HepG2 (cell line): ENCODE data around the gene MLX. TPM values are rescaled to one million over a fixed set of nuclear protein-coding genes. Genes with fewer than 3 reads are reported as not detected.

Source experiments
- ARHGAP35 ChIP-seq: sonication (generic); formaldehyde crosslinking; IDR thresholded peaks from 2 replicates; pipeline ENCODE4 v1.9.0; 2022; ENCODE audit warnings: mild to moderate bottlenecking, inconsistent platforms, moderate library complexity, missing genetic modification reagents, borderline replicate concordance
- ERF ChIP-seq: IDR thresholded peaks from 2 replicates; pipeline ENCODE4 v1.6.1; 2018; ENCODE audit warnings: missing biosample characterization, missing genetic modification reagents
- ETV6 ChIP-seq: sonication (generic); formaldehyde crosslinking; conservative IDR thresholded peaks from 2 replicates; pipeline ENCODE4 v1.4.0; 2020; ENCODE audit warnings: missing genetic modification reagents
- FOSL2 ChIP-seq: sonication (generic); formaldehyde crosslinking; IDR thresholded peaks from 2 replicates; pipeline ENCODE4 v1.4.0; 2020; ENCODE audit warnings: missing genetic modification reagents
- HCFC1 ChIP-seq: fragments of 150-350 bp; IDR thresholded peaks from 2 replicates; pipeline ENCODE4 v1.6.1; 2014; ENCODE audit warnings: low read depth, low read length
- KDM2A ChIP-seq: sonication (generic); formaldehyde crosslinking; IDR thresholded peaks from 2 replicates; pipeline ENCODE4 v1.4.0; 2020; ENCODE audit warnings: low read depth, missing genetic modification reagents, borderline replicate concordance
- KLF13 ChIP-seq: sonication (generic); formaldehyde crosslinking; IDR thresholded peaks from 2 replicates; pipeline ENCODE4 v1.4.0; 2020; ENCODE audit warnings: mild to moderate bottlenecking, missing genetic modification reagents
- NFYC ChIP-seq: IDR thresholded peaks from 2 replicates; pipeline ENCODE4 v1.6.1; 2016; ENCODE audit warnings: missing genetic modification reagents, missing compliant biosample characterization
- SIX1 ChIP-seq: sonication (generic); formaldehyde crosslinking; IDR thresholded peaks from 2 replicates; pipeline ENCODE4 v1.4.0; 2020; ENCODE audit warnings: missing genetic modification reagents, borderline replicate concordance
- TBL1XR1 ChIP-seq: fragments of 150-350 bp; IDR thresholded peaks from 2 replicates; pipeline ENCODE4 v1.6.1; 2014; ENCODE audit warnings: borderline replicate concordance, low read length; ENCODE audit not compliant: partially characterized antibody
- TCF12 ChIP-seq, 2 experiments: fragments of 450-650 bp in 1 of 2; sonication (generic) in 1 of 2; formaldehyde crosslinking in 1 of 2; IDR thresholded peaks; 2 replicates each; pipeline versions ENCODE4 v1.6.1 to v1.8.0; 2017 to 2022; ENCODE audit warnings: antibody characterized with exemption in 1 of 2, mild to moderate bottlenecking in 1 of 2, missing genetic modification reagents in 1 of 2, moderate library complexity in 1 of 2
- TCF7L2 ChIP-seq: IDR thresholded peaks from 2 replicates; pipeline ENCODE4 v1.6.1; 2011; ENCODE audit warnings: mild to moderate bottlenecking, low read depth, low read length, moderate library complexity
- TOE1 ChIP-seq: sonication (generic); formaldehyde crosslinking; IDR thresholded peaks from 2 replicates; pipeline ENCODE4 v1.4.0; 2020; ENCODE audit warnings: mild to moderate bottlenecking, missing genetic modification reagents
- TOPORS ChIP-seq: sonication (generic); formaldehyde crosslinking; IDR thresholded peaks from 2 replicates; pipeline ENCODE4 v1.8.0; 2023; ENCODE audit warnings: mild to moderate bottlenecking, missing genetic modification reagents
- ZNF263 ChIP-seq: sonication (generic); formaldehyde crosslinking; IDR thresholded peaks from 2 replicates; pipeline ENCODE4 v1.4.0; 2020; ENCODE audit warnings: missing genetic modification reagents
- ZNF546 ChIP-seq: sonication (generic); formaldehyde crosslinking; conservative IDR thresholded peaks from 2 replicates; pipeline ENCODE4 v1.8.1; 2023; ENCODE audit warnings: mild to moderate bottlenecking, missing genetic modification reagents
- ZNF619 ChIP-seq: sonication (generic); formaldehyde crosslinking; IDR thresholded peaks from 2 replicates; pipeline ENCODE4 v1.4.0; 2020; ENCODE audit warnings: mild to moderate bottlenecking, missing genetic modification reagents
- ZNF737 ChIP-seq: sonication (generic); formaldehyde crosslinking; IDR thresholded peaks from 2 replicates; pipeline ENCODE4 v1.5.0; 2020; ENCODE audit warnings: missing genetic modification reagents, mild to moderate bottlenecking, borderline replicate concordance
- ZNF75D ChIP-seq: sonication (generic); formaldehyde crosslinking; IDR thresholded peaks from 2 replicates; pipeline ENCODE4 v1.8.1; 2023; ENCODE audit warnings: missing genetic modification reagents, mild to moderate bottlenecking, borderline replicate concordance
- polyA plus RNA-seq, 8 experiments: library from polyadenylated mRNA; depleted of rRNA in 3 of 8; stranded (reverse) in 7 of 8; unstranded in 1 of 8; fragments of >200 nt; fragmentation: Illumina TruSeq in 4 of 8; extraction: Trizol in 4 of 8; gene quantifications; 2 replicates each; pipeline versions ENCODE4 v1.2.1 to v1.2.3, GENCODE V29; 2011 to 2016; ENCODE audit warnings: low read depth in 4 of 8, missing spikeins in 1 of 8, mixed read lengths in 1 of 8; ENCODE audit not compliant: insufficient read depth in 1 of 8
- total RNA-seq, 5 experiments: library from RNA; depleted of rRNA; stranded (reverse); fragments of >200 nt; fragmentation: Illumina TruSeq; extraction: Trizol; gene quantifications; 2 replicates each; pipeline ENCODE4 v1.2.3, GENCODE V29; 2016; ENCODE audit warnings: low read depth in 1 of 5
- TF ChIP-seq, protein P1 (sequence below): sonication (generic); formaldehyde crosslinking; IDR thresholded peaks from 2 replicates; pipeline ENCODE4 v1.4.0; 2020; ENCODE audit warnings: missing genetic modification reagents
- TF ChIP-seq, protein P2 (sequence below): IDR thresholded peaks from 2 replicates; pipeline ENCODE4 v1.6.1; 2012; ENCODE audit warnings: inconsistent platforms
- TF ChIP-seq, protein P3 (sequence below): sonication (generic); formaldehyde crosslinking; IDR thresholded peaks from 2 replicates; pipeline ENCODE4 v1.4.0; 2020; ENCODE audit warnings: mild to moderate bottlenecking, missing genetic modification reagents, borderline replicate concordance
- TF ChIP-seq, protein P4 (sequence below): sonication (generic); formaldehyde crosslinking; IDR thresholded peaks from 2 replicates; pipeline ENCODE4 v1.5.0; 2020; ENCODE audit warnings: missing genetic modification reagents, mild to moderate bottlenecking, borderline replicate concordance

MLX gene
- total and polyA plus RNA-seq, 2 of the 13 experiments (the other 11 are each of a cell fraction or from before 2014, with no cell fraction given): 38.9 to 74.4 TPM

DNA sequence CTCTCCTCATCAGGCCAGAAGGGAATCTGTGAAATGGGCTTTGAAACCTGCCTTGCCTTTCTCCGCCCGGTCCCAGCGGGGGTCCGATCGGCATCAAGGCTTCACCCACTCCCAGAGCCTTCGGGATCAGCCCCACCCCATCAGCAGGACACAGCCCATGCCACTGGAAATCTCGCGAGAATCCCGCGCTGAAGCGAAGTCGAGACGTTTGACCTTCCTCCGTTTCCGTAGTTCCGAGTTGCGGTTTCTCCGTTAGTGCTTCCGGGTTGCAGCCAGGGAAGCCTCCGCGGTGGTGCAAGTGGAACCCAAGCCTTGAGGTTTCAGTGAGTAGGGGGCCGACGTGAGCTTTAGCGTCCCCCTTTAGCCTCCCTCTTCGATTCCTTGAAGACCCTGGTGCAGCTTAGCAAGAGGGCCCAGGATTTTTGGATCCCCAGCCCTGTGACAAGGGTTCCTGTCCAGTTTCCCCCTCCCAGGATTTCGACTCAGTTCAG is 5.0 kb upstream of the MLX start, which contains the start of gene COASY (continued):
- peak; percentile 97 for TF ChIP-seq KDM2A (CRISPR knock-in tag)
- 0 out of 2 replicates have a peak, but pooled peaks have one; percentile 1 for TF ChIP-seq ZNF737 (CRISPR knock-in tag)
- no peak for TF ChIP-seq TCF7L2
- no peak for TF ChIP-seq KLF13 (CRISPR knock-in tag)
- TF ChIP-seq TOPORS (CRISPR knock-in tag): peak; percentile 68; the same call in 1 of the 2 replicates
- TF ChIP-seq HCFC1: peak; percentile 74
- peak; percentile 49 for TF ChIP-seq ETV6
- 0 out of 2 replicates have a peak, but pooled peaks have one; percentile 24 for TF ChIP-seq ZNF546 (CRISPR knock-in tag)
- TF ChIP-seq ZNF75D (CRISPR knock-in tag): no peak
- 0 out of 2 replicates have a peak, but pooled peaks have one; percentile 19 for TF ChIP-seq ARHGAP35 (CRISPR knock-in tag)
- no peak for TF ChIP-seq TCF12 (IDR thresholded peaks at IDR 0.05)
- no peak; the same call in 1 of the 2 replicates for TF ChIP-seq TCF12 (CRISPR knock-in tag; IDR thresholded peaks at IDR 0.05)
- TF ChIP-seq, protein P1, sequence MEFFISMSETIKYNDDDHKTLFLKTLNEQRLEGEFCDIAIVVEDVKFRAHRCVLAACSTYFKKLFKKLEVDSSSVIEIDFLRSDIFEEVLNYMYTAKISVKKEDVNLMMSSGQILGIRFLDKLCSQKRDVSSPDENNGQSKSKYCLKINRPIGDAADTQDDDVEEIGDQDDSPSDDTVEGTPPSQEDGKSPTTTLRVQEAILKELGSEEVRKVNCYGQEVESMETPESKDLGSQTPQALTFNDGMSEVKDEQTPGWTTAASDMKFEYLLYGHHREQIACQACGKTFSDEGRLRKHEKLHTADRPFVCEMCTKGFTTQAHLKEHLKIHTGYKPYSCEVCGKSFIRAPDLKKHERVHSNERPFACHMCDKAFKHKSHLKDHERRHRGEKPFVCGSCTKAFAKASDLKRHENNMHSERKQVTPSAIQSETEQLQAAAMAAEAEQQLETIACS: peak; percentile 60; the same call in 1 of the 2 replicates
- TF ChIP-seq TBL1XR1: peak; percentile 90
- no peak for TF ChIP-seq TOE1 (CRISPR knock-in tag)
- TF ChIP-seq NFYC (CRISPR knock-in tag): no peak; the same call in 1 of the 2 replicates
- TF ChIP-seq SIX1 (CRISPR knock-in tag): peak; percentile 55; the same call in 1 of the 2 replicates
- peak; percentile 79; the same call in 1 of the 2 replicates for TF ChIP-seq ZNF619
- TF ChIP-seq, protein P2, sequence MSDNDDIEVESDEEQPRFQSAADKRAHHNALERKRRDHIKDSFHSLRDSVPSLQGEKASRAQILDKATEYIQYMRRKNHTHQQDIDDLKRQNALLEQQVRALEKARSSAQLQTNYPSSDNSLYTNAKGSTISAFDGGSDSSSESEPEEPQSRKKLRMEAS: peak; percentile 60; the same call in 1 of the 2 replicates
- TF ChIP-seq, protein P3, sequence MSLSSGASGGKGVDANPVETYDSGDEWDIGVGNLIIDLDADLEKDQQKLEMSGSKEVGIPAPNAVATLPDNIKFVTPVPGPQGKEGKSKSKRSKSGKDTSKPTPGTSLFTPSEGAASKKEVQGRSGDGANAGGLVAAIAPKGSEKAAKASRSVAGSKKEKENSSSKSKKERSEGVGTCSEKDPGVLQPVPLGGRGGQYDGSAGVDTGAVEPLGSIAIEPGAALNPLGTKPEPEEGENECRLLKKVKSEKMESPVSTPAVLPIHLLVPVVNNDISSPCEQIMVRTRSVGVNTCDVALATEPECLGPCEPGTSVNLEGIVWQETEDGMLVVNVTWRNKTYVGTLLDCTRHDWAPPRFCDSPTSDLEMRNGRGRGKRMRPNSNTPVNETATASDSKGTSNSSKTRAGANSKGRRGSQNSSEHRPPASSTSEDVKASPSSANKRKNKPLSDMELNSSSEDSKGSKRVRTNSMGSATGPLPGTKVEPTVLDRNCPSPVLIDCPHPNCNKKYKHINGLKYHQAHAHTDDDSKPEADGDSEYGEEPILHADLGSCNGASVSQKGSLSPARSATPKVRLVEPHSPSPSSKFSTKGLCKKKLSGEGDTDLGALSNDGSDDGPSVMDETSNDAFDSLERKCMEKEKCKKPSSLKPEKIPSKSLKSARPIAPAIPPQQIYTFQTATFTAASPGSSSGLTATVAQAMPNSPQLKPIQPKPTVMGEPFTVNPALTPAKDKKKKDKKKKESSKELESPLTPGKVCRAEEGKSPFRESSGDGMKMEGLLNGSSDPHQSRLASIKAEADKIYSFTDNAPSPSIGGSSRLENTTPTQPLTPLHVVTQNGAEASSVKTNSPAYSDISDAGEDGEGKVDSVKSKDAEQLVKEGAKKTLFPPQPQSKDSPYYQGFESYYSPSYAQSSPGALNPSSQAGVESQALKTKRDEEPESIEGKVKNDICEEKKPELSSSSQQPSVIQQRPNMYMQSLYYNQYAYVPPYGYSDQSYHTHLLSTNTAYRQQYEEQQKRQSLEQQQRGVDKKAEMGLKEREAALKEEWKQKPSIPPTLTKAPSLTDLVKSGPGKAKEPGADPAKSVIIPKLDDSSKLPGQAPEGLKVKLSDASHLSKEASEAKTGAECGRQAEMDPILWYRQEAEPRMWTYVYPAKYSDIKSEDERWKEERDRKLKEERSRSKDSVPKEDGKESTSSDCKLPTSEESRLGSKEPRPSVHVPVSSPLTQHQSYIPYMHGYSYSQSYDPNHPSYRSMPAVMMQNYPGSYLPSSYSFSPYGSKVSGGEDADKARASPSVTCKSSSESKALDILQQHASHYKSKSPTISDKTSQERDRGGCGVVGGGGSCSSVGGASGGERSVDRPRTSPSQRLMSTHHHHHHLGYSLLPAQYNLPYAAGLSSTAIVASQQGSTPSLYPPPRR: peak; percentile 52; the same call in 1 of the 2 replicates
- peak; percentile 65 for TF ChIP-seq FOSL2 (CRISPR knock-in tag)
- TF ChIP-seq ZNF263 (CRISPR knock-in tag): 0 out of 2 replicates have a peak, but pooled peaks have one; percentile 4
- TF ChIP-seq, protein P4, sequence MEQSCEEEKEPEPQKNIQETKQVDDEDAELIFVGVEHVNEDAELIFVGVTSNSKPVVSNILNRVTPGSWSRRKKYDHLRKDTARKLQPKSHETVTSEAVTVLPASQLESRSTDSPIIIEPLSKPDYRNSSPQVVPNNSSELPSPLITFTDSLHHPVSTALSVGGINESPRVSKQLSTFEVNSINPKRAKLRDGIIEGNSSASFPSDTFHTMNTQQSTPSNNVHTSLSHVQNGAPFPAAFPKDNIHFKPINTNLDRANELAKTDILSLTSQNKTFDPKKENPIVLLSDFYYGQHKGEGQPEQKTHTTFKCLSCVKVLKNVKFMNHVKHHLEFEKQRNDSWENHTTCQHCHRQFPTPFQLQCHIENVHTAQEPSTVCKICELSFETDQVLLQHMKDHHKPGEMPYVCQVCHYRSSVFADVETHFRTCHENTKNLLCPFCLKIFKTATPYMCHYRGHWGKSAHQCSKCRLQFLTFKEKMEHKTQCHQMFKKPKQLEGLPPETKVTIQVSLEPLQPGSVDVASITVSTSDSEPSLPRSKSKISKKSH (CRISPR knock-in tag): peak; percentile 78; the same call in 1 of the 2 replicates
- TF ChIP-seq ERF (CRISPR knock-in tag): 0 out of 2 replicates have a peak, but pooled peaks have one; percentile 53
